HG02571 (cell line): ENCODE results near the gene ENKD1.
"Not testable (repeated sequence)": the region's sequence is repeated elsewhere in the genome, so short reads cannot be mapped to it uniquely, and the experiment has no call there.

Experiments used
- ATAC-seq: cut with Tn5 transposase; IDR thresholded peaks from one replicate; pipeline ENCODE4 v1.9.1; 2021; ENCODE audit warnings: mild to moderate bottlenecking, moderate library complexity; ENCODE audit not compliant: unreplicated experiment

The ENKD1 gene

GRCh38 chr16:67666559-67667452 lies at the start of gene ENKD1, which contains the start of gene C16orf86:
Gene ENKD1, minus strand, starts transcription at chr16:67666750. Its CDS starts 308 bp downstream, at chr16:67666442.
Gene C16orf86, plus strand, starts transcription at chr16:67666814. Its CDS starts 157 bp downstream, at chr16:67666971.
- peak; percentile 57 for ATAC-seq

- no peak for ATAC-seq
Measured at GRCh38 chr16:67716097-67716496, 49.5 kb upstream of the ENKD1 start.

GRCh38 chr16:67714522-67714921 lies 48.0 kb upstream of the ENKD1 start:
- no peak for ATAC-seq

- ATAC-seq, result no peak
Measured at GRCh38 chr16:67713647-67714273, 47.2 kb upstream of the ENKD1 start.

GRCh38 chr16:67710607-67711006 lies 44.1 kb upstream of the ENKD1 start:
- ATAC-seq, result no peak

GRCh38 chr16:67709050-67709449 lies 42.5 kb upstream of the ENKD1 start:
- no peak for ATAC-seq

GRCh38 chr16:67708368-67708771 lies 41.8 kb upstream of the ENKD1 start:
- no peak for ATAC-seq

- ATAC-seq, result no peak
Measured at GRCh38 chr16:67707790-67708189, 41.2 kb upstream of the ENKD1 start.

GRCh38 chr16:67707210-67707609 lies 40.7 kb upstream of the ENKD1 start:
- no peak for ATAC-seq

- ATAC-seq, result no peak
Measured at GRCh38 chr16:67704110-67704509, 37.6 kb upstream of the ENKD1 start.

- ATAC-seq, result no peak
Measured at GRCh38 chr16:67703626-67704025, 37.1 kb upstream of the ENKD1 start.

GRCh38 chr16:67702130-67702529 lies 35.6 kb upstream of the ENKD1 start:
- no peak for ATAC-seq

GRCh38 chr16:67701420-67701819 lies 34.9 kb upstream of the ENKD1 start:
- no peak for ATAC-seq

GRCh38 chr16:67699265-67699664 lies 32.7 kb upstream of the ENKD1 start:
- ATAC-seq, result no peak

GRCh38 chr16:67697422-67698185 lies 31.1 kb upstream of the ENKD1 start:
- ATAC-seq, result no peak

GRCh38 chr16:67694611-67695010 lies 28.1 kb upstream of the ENKD1 start:
- ATAC-seq, result no peak

- not testable (repeated sequence) for ATAC-seq
Measured at GRCh38 chr16:67693517-67694285, 27.2 kb upstream of the ENKD1 start.

GRCh38 chr16:67685388-67686112 lies 19.0 kb upstream of the ENKD1 start:
- no peak for ATAC-seq

- no peak for ATAC-seq
Measured at GRCh38 chr16:67683767-67684166, 17.2 kb upstream of the ENKD1 start.
